GM21381 (cell line): ENCODE data around the gene SGSH.

Experiments used
- ATAC-seq: cut with Tn5 transposase; IDR thresholded peaks from one replicate; pipeline ENCODE4 v1.9.1; 2021; ENCODE audit warnings: mild to moderate bottlenecking, moderate library complexity; ENCODE audit not compliant: unreplicated experiment

SGSH gene

GRCh38 chr17:80227666-80228065, 7.5 kb upstream of the SGSH start:
- ATAC-seq = no peak

GRCh38 chr17:80227156-80227555, 7.0 kb upstream of the SGSH start:
- ATAC-seq = no peak

GRCh38 chr17:80225230-80225629, 5.1 kb upstream of the SGSH start:
- ATAC-seq = no peak

GRCh38 chr17:80224683-80225082, 4.5 kb upstream of the SGSH start:
- no peak for ATAC-seq

- no peak for ATAC-seq
These were observed 3.8 kb upstream of the SGSH start for GRCh38 chr17:80223838-80224497.

GRCh38 chr17:80223142-80223815, 3.1 kb upstream of the SGSH start:
- ATAC-seq = no peak

- ATAC-seq = no peak
These were observed 2.4 kb upstream of the SGSH start for GRCh38 chr17:80222376-80223141.

- ATAC-seq = no peak
These were observed 1.4 kb upstream of the SGSH start for GRCh38 chr17:80221351-80222105.

- no peak for ATAC-seq
These were observed 643 bp upstream of the SGSH start for GRCh38 chr17:80220736-80221215.

GRCh38 chr17:80219763-80220053, 425 bp downstream of the SGSH start:
- ATAC-seq = peak; percentile 7

- ATAC-seq = peak; percentile 60
These were observed 945 bp downstream of the SGSH start for GRCh38 chr17:80219013-80219762.

- ATAC-seq = no peak
These were observed 1.7 kb downstream of the SGSH start for GRCh38 chr17:80218391-80218790.

- no peak for ATAC-seq
These were observed 2.3 kb downstream of the SGSH start for GRCh38 chr17:80217703-80218362.

GRCh38 chr17:80216473-80217456, 3.4 kb downstream of the SGSH start:
- no peak for ATAC-seq

GRCh38 chr17:80214878-80215210, 5.3 kb downstream of the SGSH start:
- ATAC-seq = no peak

GRCh38 chr17:80214012-80214877, 5.9 kb downstream of the SGSH start:
- no peak for ATAC-seq

GRCh38 chr17:80213643-80213975, 6.5 kb downstream of the SGSH start:
- ATAC-seq = no peak

- no peak for ATAC-seq
These were observed 7.0 kb downstream of the SGSH start for GRCh38 chr17:80212962-80213642.
